Left kidney (tissue), 8 donors: Measurements from ENCODE around the gene KCNK2. TPM values are rescaled to one million over a fixed set of nuclear protein-coding genes. Genes with fewer than 3 reads are reported as not detected.

Experiments used
- DNase-seq: peaks from one replicate; pipeline ENCODE4 v3.0.0-alpha.2; 2013
- long read RNA-seq, 8 donors: transcript quantifications; one replicate each; lab custom pipeline, GENCODE V29; 2026
- polyA plus RNA-seq: library from polyadenylated mRNA; unstranded; fragments of 120-200 nt; gene quantifications from one replicate; pipeline ENCODE4 v1.2.1, GENCODE V29; 2013; ENCODE audit not compliant: insufficient read length

Gene KCNK2
- polyA plus RNA-seq = 2.4 TPM
- long read RNA-seq, donor 1, partial matches to known transcripts = 0 of 1 reads
- long read RNA-seq, donor 1, other reads (novel, unspliced or antisense) = 0 of 1 reads
- long read RNA-seq, donor 2, partial matches to known transcripts = 0 of 1 reads
- long read RNA-seq, donor 2, other reads (novel, unspliced or antisense) = 0 of 1 reads
- long read RNA-seq, donor 3 = 0 reads
- long read RNA-seq, donor 4 = 0 reads
- long read RNA-seq, donor 5 = 0 reads
- long read RNA-seq, donor 6 = 0 reads
- long read RNA-seq, donor 7 = 0 reads
- long read RNA-seq, donor 8 = 0 reads

- DNase-seq = peak; percentile 37
These were observed at the start of gene KCNK2 for GRCh38 chr1:215082532-215083382. TSS of gene KCNK2 (plus strand) at chr1:215082737. CDS start at chr1:215083386, 649 bp downstream.

DNA sequence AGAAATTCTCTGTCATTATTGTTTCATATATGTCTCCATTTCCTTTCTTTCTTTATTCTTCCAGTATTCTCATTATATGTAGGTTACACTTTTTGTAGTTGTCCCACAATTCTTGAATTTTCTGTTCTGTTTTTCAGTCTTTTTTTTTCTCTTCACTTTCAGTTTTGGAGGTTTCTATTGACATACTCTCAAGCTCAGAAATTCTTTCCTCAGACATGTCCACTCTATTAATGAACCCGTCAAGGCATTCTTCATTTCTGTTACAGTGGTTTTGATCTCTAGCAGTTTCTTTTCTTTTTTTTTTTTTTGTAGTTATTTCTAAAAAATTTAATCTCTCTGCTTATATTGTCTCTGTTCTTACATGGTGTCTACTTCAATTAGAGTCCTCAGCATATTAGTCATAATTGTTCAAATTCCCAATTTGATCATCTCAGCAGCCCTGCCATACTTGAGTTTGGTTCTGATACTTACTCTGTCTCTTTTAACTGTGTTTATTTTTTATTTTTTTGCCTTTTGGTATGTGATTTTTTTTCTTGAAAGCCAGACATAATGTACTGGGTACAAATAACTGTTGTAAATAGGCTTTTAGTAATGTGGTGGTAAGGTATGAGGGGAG, 49.5 kb upstream of the KCNK2 start:
- DNase-seq = no peak

- DNase-seq = no peak
These were observed 42.3 kb upstream of the KCNK2 start for GRCh38 chr1:215040190-215040589.

DNA sequence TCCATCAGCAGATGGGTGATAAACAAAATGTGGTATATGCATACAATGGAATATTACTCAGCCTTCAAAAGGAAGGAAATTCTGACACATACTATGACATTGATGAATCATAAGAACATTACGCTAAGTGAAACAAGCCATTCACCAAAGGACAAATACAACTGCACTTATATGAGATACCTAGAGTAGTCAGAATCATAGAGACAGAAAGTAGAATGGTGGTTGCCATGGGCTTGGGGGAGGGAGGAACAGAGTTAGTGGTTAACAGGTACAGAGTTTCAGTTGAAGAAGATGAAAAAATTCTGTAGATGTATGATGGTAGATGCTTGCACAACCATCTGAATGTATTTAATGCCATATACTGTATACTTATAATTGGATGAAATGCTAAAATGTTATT, 39.1 kb upstream of the KCNK2 start:
- no peak for DNase-seq

DNA sequence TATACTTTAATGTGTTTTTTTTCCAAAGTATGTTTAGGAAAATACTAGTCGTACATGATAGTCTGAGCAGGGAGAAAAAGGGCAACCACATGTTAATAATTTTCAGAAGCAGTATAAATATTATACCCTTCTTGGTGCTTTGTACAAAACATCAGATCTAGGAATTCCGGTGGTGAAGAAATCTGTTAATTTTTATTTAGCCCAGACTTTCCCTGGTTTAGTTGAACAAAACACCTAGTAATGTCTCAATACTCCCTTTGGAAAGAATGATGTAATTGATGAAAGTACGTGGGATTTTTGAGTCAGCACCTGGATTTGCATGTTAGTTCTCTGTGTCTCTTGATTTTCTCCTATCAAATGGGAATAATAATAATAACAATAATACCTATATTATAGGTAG, 38.4 kb upstream of the KCNK2 start:
- no peak for DNase-seq

GRCh38 chr1:215045698-215046308, 36.7 kb upstream of the KCNK2 start:
- DNase-seq = no peak

- no peak for DNase-seq
These were observed 30.1 kb upstream of the KCNK2 start for GRCh38 chr1:215052256-215053015.

DNA sequence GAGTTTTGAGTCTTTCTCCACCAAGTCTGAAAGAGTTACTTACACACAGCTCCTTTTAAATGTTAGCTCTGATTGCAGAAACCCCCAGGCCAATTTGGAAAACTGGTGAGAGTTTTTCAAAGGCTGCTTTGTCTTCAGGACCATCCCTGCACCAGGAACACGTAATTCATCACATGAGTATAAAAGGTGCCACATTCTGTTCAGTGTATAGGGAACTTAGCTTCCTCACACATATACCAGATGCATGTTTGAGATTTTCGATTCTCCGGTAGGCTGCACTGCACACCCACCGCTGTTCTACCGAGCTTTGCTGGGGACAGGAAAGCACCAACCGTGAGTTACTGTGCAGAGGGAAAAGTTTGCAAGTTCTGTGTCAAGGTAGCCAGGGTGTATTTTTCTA, 28.3 kb upstream of the KCNK2 start:
- DNase-seq = no peak

DNA sequence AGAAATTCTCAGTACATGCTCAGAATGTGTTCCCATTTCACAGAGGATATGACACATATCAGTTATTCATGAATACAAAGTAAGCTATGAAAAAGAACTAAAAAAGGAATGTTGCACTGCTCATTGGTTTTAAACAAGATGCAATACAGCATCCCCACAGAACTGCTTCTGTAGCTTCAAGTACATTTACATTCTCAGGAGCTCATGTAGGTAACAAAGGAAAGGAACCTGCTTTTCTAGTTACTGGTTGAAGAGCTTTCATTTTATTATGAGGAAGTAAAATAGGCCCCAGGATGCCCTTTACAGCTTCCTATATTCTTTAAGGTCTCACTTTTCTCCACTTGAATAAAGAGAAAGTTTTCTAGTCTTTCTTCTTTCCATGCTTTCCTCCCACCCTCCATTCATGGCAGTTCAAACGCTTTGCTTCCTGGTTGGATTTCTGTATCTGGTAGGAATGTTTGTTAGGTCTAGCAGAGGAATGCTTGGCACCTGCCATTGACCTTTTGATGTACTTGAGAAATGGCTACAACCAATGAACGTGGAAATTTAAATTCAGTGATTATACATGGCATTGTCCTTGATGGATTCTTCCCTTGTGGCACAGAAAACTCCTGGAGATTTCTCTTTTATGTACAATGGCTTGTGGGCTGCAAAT, 27.1 kb upstream of the KCNK2 start:
- no peak for DNase-seq

GRCh38 chr1:215056584-215056983, 26.0 kb upstream of the KCNK2 start:
- no peak for DNase-seq

DNA sequence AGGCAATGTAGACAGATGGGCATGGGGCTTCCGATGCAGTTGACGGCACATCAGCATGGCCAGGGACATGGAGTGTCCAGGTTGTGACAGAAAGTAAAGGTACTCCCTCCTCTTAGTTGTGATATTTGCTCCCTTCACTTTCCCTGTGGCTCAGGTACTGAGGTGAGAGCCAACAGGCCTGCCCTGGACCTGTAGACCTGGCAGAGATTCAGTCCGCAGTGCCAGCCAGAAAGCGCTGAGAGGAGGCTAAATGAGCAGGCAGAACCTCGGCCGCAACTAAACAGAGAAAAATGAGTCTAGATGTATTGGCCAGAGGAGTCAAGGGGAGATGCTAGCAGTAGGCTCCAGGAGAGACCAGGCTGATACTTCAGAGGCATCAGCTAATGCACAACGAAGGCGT, 22.6 kb upstream of the KCNK2 start:
- DNase-seq = no peak

- DNase-seq = no peak
These were observed 18.2 kb upstream of the KCNK2 start for GRCh38 chr1:215064327-215064726.

DNA sequence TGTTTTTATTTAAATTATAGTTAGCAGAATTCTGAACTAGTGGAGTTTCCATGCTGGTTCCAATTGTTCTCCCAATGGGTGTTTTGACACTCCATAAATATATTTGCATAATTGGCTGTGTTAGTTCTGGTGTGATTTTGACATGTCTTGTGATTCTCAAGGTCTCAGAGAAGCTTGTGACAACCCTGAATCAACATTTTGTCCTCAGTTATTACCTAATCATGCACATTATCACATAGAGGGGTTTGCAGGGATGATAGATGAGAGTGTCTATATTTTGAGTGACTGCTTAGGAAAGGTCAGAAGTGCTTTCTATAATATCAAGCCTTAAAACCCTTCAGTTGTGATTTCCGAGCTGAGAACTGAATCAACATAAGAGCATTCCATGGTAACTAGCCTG, 11.5 kb upstream of the KCNK2 start:
- DNase-seq = no peak

- no peak for DNase-seq
These were observed 6.2 kb upstream of the KCNK2 start for GRCh38 chr1:215076322-215076721.

DNA sequence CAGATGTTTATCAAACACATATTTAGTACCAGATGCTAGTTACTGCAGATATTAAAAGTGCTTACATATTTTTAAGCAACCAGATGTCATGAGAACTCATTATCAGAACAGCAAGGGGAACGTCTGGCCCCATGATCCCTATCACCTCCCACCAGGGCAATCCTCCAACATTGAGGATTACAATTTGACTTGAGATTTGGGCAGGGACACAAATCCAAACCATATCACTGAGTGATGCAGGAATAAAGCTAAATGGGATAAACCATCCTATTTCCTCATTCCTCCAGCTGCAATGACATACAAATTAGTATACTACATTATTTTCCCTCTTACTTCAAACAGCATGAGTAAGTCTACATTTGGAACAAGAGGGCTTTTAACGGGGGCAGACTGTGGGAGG, 3.1 kb upstream of the KCNK2 start:
- DNase-seq = no peak

DNA sequence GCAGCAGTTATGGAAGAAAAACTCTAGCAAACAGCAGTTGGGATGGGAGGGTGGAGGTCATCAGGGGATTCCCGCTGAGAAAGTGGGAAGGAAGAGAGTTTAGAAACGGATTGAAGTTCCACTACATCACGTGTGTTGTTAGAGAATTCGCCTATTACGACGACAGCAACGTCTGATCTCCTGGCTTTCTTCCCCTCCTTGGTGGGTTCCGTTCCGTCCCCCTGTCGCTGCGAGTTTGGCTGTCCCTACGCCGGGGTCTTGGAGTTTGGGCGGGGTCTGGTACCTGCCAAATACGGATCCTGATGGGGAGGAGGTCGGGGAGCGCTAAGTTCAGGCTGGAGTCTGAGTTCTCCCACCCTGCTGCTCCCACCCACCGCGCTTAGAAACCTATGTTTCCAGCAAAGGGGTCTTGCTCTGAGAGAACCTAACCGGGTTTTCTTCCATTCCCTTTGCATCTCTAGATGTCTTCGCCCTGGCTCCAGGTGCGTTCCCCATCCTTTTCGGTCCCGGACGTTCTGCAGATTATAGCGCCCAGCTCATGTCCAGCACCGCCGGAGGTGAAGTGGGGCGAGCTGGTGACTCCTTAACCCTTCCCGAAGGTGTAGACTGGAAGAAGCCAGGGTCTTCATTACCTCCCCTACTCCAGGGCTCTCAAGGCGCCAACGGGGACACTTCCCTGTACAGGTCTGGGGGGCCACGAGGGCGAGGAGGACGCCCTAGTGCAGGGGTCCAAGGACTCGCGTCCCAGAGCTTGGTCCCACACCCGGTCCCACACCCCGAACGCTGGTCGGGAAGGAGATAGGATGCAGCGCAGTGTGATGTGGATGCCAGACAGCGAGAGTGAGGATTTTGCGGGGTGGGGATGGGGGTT, 641 bp upstream of the KCNK2 start:
- no peak for DNase-seq

DNA sequence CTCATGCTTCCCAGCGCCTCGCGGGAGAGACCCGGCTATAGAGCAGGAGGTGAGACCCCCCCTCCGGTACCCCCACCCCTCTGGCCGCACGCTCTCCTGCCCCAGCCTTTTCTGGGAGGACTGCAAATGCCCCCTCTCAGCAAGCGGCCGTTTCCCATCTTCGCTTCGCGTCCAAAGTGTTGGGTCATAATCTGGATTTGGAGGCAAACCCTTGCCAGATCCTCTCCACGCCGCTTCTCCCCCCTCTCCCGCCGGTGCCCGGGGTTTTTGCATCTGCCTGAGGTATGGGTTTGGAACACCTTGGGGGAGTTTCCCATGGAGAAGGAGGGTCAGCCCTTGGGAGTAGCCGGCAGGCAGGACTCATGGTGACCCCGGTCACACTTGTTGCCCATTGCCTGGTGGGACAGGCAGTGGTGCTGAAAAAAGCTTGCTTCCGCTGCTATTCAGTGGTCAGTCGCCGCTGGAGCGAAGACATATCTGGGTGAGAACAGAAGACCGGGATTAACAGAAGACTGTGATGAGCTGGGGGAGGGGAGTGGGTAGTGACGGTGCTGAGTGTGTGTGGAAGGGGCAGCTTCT, 935 bp downstream of the KCNK2 start:
- peak; percentile 47 for DNase-seq

DNA sequence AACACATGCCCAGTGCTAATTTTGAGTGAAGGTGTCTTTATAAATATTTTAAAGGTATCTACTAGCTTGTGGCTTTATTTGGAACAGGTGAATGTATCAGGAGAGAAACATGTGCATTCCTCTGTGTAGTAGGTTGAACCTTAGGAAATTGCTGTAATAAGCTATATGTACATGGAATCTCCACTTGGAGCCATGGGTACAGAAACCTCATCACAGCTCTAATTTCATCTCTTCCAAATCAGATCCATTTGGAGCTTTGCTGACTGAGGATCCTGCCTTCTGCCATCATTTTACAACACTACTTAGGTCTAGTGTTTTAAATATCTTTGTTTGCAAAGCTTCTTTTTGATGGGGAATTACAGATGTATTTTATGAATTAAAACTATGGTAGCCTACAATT, 2.1 kb downstream of the KCNK2 start:
- DNase-seq = no peak

DNA sequence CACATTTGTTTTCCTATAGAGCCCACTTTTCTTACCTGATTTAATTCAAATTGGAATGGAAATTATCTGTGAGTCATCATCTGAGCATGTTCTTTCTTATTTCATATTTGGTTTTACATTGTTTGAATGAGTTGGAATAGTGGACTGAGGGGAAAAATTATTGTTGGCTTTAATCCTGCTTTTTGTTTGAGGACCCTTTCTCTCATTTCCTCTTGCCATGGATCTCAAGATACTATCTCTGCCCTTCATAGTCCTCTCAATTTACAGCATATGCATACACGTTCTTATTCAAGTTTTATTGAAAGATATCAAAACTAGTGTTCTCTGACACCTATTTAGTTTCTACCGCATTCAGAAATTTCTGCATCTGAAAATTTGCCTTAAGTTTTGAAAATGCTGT, 5.1 kb downstream of the KCNK2 start:
- DNase-seq = no peak

GRCh38 chr1:215094381-215094780, 11.8 kb downstream of the KCNK2 start:
- DNase-seq = no peak
